ENCODE data around the gene FER. TPM values are rescaled to one million over a fixed set of nuclear protein-coding genes. Genes with fewer than 3 reads are reported as not detected.

FER gene
- polyA plus RNA-seq, 1 donor from 2014 or later, result 8.5 TPM

DNA sequence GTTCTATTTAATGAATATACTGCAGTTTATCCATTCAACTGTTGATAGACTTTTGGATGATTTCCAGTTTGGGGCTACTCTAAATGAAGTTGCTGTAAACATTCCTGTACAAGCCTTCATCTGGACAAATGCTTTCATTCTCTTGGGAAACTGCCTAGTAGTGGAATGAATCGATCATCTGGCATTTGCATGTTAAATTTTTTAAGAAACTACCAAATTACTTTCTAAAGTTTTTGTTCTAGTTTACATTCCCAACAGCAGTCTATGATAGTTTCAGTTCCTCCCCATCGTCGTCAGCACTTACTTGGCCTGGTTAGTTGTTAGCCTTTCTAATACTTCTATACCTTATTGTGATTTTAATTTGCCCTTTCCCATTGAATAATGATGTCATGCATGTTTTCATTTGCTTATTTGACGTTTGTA lies 306.3 kb downstream of the FER start:
- Histone ChIP-seq H3K4me3 (ENCODE audit: low read length) (no peak overlapping the region), H3K9ac (ENCODE audit: low read length) (no peak overlapping the region), H3K4me2 (ENCODE audit: low read length) (no peak overlapping the region), H2AFZ (ENCODE audit: low read depth, low read length) (no peak overlapping the region), H4K20me1 (ENCODE audit: insufficient read depth) (no peaks in the 10 kb centered on the region), H3K9me2 (ENCODE audit: insufficient read depth, low read length) (no peaks in the 10 kb centered on the region), H3K9me3 (ENCODE audit: low read length) (no peaks in the 10 kb centered on the region), H3K79me2 (replicated peaks; ENCODE audit: insufficient read depth, low read length) (no peaks in the 10 kb centered on the region), H3K36me3 (ENCODE audit: insufficient read depth, low read length) (no peaks in the 10 kb centered on the region), H3K27me3 (ENCODE audit: insufficient read depth, low read depth, low read length) (no peaks in the 10 kb centered on the region), H3K27ac (ENCODE audit: low read length) (no peak overlapping the region), H3F3A (ENCODE audit: insufficient read depth, low read length, poor library complexity, severe bottlenecking) (no peaks in the 10 kb centered on the region)
- no peak for TF ChIP-seq POLR2AphosphoS5 (IDR thresholded peaks at IDR 0.05)
- TF ChIP-seq EP300 (conservative IDR thresholded peaks at IDR 0.05; ENCODE audit: poor library complexity, severe bottlenecking), result no peak
- no peak for TF ChIP-seq TAF1 (IDR thresholded peaks at IDR 0.05; ENCODE audit: low read depth)
- TF ChIP-seq, protein P1, sequence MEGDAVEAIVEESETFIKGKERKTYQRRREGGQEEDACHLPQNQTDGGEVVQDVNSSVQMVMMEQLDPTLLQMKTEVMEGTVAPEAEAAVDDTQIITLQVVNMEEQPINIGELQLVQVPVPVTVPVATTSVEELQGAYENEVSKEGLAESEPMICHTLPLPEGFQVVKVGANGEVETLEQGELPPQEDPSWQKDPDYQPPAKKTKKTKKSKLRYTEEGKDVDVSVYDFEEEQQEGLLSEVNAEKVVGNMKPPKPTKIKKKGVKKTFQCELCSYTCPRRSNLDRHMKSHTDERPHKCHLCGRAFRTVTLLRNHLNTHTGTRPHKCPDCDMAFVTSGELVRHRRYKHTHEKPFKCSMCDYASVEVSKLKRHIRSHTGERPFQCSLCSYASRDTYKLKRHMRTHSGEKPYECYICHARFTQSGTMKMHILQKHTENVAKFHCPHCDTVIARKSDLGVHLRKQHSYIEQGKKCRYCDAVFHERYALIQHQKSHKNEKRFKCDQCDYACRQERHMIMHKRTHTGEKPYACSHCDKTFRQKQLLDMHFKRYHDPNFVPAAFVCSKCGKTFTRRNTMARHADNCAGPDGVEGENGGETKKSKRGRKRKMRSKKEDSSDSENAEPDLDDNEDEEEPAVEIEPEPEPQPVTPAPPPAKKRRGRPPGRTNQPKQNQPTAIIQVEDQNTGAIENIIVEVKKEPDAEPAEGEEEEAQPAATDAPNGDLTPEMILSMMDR (IDR thresholded peaks at IDR 0.05; ENCODE audit: poor library complexity, severe bottlenecking), result no peak
- TF ChIP-seq EZH2 (IDR thresholded peaks at IDR 0.05; ENCODE audit: borderline replicate concordance, insufficient read depth, low read length, poor library complexity, severe bottlenecking), result no peak
- TF ChIP-seq MXI1 (conservative IDR thresholded peaks at IDR 0.05; ENCODE audit: poor library complexity, severe bottlenecking), result no peak
- TF ChIP-seq SMC3 (conservative IDR thresholded peaks at IDR 0.05; ENCODE audit: poor library complexity), result no peak
- TF ChIP-seq RAD21 (conservative IDR thresholded peaks at IDR 0.05), result no peak
- TF ChIP-seq, protein P2, sequence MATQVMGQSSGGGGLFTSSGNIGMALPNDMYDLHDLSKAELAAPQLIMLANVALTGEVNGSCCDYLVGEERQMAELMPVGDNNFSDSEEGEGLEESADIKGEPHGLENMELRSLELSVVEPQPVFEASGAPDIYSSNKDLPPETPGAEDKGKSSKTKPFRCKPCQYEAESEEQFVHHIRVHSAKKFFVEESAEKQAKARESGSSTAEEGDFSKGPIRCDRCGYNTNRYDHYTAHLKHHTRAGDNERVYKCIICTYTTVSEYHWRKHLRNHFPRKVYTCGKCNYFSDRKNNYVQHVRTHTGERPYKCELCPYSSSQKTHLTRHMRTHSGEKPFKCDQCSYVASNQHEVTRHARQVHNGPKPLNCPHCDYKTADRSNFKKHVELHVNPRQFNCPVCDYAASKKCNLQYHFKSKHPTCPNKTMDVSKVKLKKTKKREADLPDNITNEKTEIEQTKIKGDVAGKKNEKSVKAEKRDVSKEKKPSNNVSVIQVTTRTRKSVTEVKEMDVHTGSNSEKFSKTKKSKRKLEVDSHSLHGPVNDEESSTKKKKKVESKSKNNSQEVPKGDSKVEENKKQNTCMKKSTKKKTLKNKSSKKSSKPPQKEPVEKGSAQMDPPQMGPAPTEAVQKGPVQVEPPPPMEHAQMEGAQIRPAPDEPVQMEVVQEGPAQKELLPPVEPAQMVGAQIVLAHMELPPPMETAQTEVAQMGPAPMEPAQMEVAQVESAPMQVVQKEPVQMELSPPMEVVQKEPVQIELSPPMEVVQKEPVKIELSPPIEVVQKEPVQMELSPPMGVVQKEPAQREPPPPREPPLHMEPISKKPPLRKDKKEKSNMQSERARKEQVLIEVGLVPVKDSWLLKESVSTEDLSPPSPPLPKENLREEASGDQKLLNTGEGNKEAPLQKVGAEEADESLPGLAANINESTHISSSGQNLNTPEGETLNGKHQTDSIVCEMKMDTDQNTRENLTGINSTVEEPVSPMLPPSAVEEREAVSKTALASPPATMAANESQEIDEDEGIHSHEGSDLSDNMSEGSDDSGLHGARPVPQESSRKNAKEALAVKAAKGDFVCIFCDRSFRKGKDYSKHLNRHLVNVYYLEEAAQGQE (IDR thresholded peaks at IDR 0.05; ENCODE audit: borderline replicate concordance), result no peak

DNA sequence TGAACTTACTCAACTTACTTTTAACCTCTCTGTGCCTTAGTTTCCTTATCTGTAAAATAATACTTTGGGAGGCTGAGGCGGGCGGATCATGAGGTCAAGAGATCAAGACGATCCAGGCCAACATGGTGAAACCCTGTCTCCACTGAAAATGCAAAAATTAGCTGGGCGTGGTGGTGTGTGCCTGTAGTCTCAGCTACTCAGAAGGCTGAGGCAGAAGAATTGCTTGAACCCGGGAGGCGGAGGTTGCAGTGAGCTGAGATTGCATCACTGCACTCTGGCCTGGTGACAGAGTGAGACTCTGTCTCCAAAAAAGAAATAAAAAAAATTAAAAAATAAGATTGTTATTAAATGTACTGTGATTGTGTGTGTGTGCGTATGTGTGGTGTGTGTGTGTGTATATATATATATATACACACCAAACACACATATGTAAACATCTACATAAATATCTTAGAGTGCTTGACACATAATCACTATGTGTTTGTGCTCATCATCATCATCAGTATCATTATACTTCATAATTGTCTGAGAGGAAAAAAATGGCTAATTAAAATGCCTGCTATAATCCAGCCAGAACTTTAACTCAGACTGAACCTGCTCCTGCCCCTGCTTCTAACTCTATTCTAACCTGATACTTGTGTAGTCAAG lies 312.8 kb downstream of the FER start:
- Histone ChIP-seq H3K9me2 (ENCODE audit: insufficient read depth, low read length) (no peaks in the 10 kb centered on the region), H3K27ac (ENCODE audit: low read length) (no peak overlapping the region), H3F3A (ENCODE audit: insufficient read depth, low read length, poor library complexity, severe bottlenecking) (no peaks in the 10 kb centered on the region), H4K20me1 (ENCODE audit: insufficient read depth) (no peaks in the 10 kb centered on the region), H3K36me3 (ENCODE audit: insufficient read depth, low read length) (no peaks in the 10 kb centered on the region), H3K4me3 (ENCODE audit: low read length) (no peak overlapping the region), H3K9ac (ENCODE audit: low read length) (no peak overlapping the region), H3K4me2 (ENCODE audit: low read length) (no peak overlapping the region), H3K79me2 (replicated peaks; ENCODE audit: insufficient read depth, low read length) (no peaks in the 10 kb centered on the region), H3K9me3 (ENCODE audit: low read length) (no peaks in the 10 kb centered on the region), H3K27me3 (ENCODE audit: insufficient read depth, low read depth, low read length) (no peaks in the 10 kb centered on the region), H2AFZ (ENCODE audit: low read depth, low read length) (no peak overlapping the region)
- TF ChIP-seq, protein P1 (IDR thresholded peaks at IDR 0.05; ENCODE audit: poor library complexity, severe bottlenecking), result no peak
- no peak for TF ChIP-seq MXI1 (conservative IDR thresholded peaks at IDR 0.05; ENCODE audit: poor library complexity, severe bottlenecking)
- no peak for TF ChIP-seq SMC3 (conservative IDR thresholded peaks at IDR 0.05; ENCODE audit: poor library complexity)
- no peak for TF ChIP-seq EP300 (conservative IDR thresholded peaks at IDR 0.05; ENCODE audit: poor library complexity, severe bottlenecking)
- no peak for TF ChIP-seq EZH2 (IDR thresholded peaks at IDR 0.05; ENCODE audit: borderline replicate concordance, insufficient read depth, low read length, poor library complexity, severe bottlenecking)
- TF ChIP-seq, protein P2 (IDR thresholded peaks at IDR 0.05; ENCODE audit: borderline replicate concordance), result no peak
- TF ChIP-seq POLR2AphosphoS5 (IDR thresholded peaks at IDR 0.05), result no peak
- no peak for TF ChIP-seq TAF1 (IDR thresholded peaks at IDR 0.05; ENCODE audit: low read depth)
- no peak for TF ChIP-seq RAD21 (conservative IDR thresholded peaks at IDR 0.05)
